ENCODE data around the gene C1QTNF1.

The C1QTNF1 gene

GRCh38 chr17:79036181-79036580 lies 12.2 kb downstream of the C1QTNF1 start:
- H3K4me2 ChIP-seq (ENCODE audit: low read length), result no peak overlapping the region
- no peaks in the 10 kb centered on the region for H3K79me2 ChIP-seq
- H3K36me3 ChIP-seq (ENCODE audit: control insufficient read depth, insufficient read depth, low read length), result no peaks in the 10 kb centered on the region
- H2AFZ ChIP-seq, result no peak overlapping the region
- no peak overlapping the region for H3K4me3 ChIP-seq (ENCODE audit: low read depth, low read length)
- no peak overlapping the region for H3K9ac ChIP-seq
- no peaks in the 10 kb centered on the region for H3K27me3 ChIP-seq (ENCODE audit: control insufficient read depth, insufficient read depth, low read length)
- no peaks in the 10 kb centered on the region for H3K4me1 ChIP-seq
- no peaks in the 10 kb centered on the region for H3K9me3 ChIP-seq (ENCODE audit: control insufficient read depth, low read length)
- no peak for TF ChIP-seq CTCF (IDR thresholded peaks at IDR 0.05)
- H3K27ac ChIP-seq, result no peak overlapping the region

GRCh38 chr17:79036596-79036995 lies 12.6 kb downstream of the C1QTNF1 start:
- Histone ChIP-seq H2AFZ (no peak overlapping the region), H3K4me1 (no peaks in the 10 kb centered on the region), H3K79me2 (no peaks in the 10 kb centered on the region), H3K36me3 (ENCODE audit: control insufficient read depth, insufficient read depth, low read length) (no peaks in the 10 kb centered on the region), H3K4me3 (ENCODE audit: low read depth, low read length) (no peak overlapping the region), H3K27me3 (ENCODE audit: control insufficient read depth, insufficient read depth, low read length) (no peaks in the 10 kb centered on the region), H3K27ac (no peak overlapping the region), H3K4me2 (ENCODE audit: low read length) (no peak overlapping the region), H3K9ac (no peak overlapping the region), H3K9me3 (ENCODE audit: control insufficient read depth, low read length) (no peaks in the 10 kb centered on the region)
- no peak for TF ChIP-seq CTCF (IDR thresholded peaks at IDR 0.05)

GRCh38 chr17:79038545-79039135 lies 14.7 kb downstream of the C1QTNF1 start:
- Histone ChIP-seq H3K36me3 (ENCODE audit: control insufficient read depth, insufficient read depth, low read length) (no peaks in the 10 kb centered on the region), H3K79me2 (no peaks in the 10 kb centered on the region), H3K4me2 (ENCODE audit: low read length) (no peak overlapping the region), H3K27ac (no peak overlapping the region), H3K9ac (no peak overlapping the region), H3K9me3 (ENCODE audit: control insufficient read depth, low read length) (no peaks in the 10 kb centered on the region), H3K4me3 (ENCODE audit: low read depth, low read length) (no peak overlapping the region), H2AFZ (no peak overlapping the region), H3K4me1 (no peaks in the 10 kb centered on the region), H3K27me3 (ENCODE audit: control insufficient read depth, insufficient read depth, low read length) (no peaks in the 10 kb centered on the region)
- no peak for TF ChIP-seq CTCF (IDR thresholded peaks at IDR 0.05)

GRCh38 chr17:79039171-79039570 lies 15.2 kb downstream of the C1QTNF1 start:
- Histone ChIP-seq H2AFZ (no peak overlapping the region), H3K36me3 (ENCODE audit: control insufficient read depth, insufficient read depth, low read length) (no peaks in the 10 kb centered on the region), H3K27ac (no peak overlapping the region), H3K4me3 (ENCODE audit: low read depth, low read length) (no peak overlapping the region), H3K9me3 (ENCODE audit: control insufficient read depth, low read length) (no peaks in the 10 kb centered on the region), H3K79me2 (no peaks in the 10 kb centered on the region), H3K4me2 (ENCODE audit: low read length) (no peak overlapping the region), H3K9ac (no peak overlapping the region), H3K4me1 (no peaks in the 10 kb centered on the region), H3K27me3 (ENCODE audit: control insufficient read depth, insufficient read depth, low read length) (no peaks in the 10 kb centered on the region)
- TF ChIP-seq CTCF (IDR thresholded peaks at IDR 0.05), result no peak

- no peak overlapping the region for H3K4me3 ChIP-seq (ENCODE audit: low read depth, low read length)
- no peaks in the 10 kb centered on the region for H3K27me3 ChIP-seq (ENCODE audit: control insufficient read depth, insufficient read depth, low read length)
- no peaks in the 10 kb centered on the region for H3K4me1 ChIP-seq
- H3K9ac ChIP-seq, result no peak overlapping the region
- TF ChIP-seq CTCF (IDR thresholded peaks at IDR 0.05), result no peak
- no peak overlapping the region for H2AFZ ChIP-seq
- no peak overlapping the region for H3K4me2 ChIP-seq (ENCODE audit: low read length)
- no peaks in the 10 kb centered on the region for H3K9me3 ChIP-seq (ENCODE audit: control insufficient read depth, low read length)
- H3K27ac ChIP-seq, result no peak overlapping the region
- H3K36me3 ChIP-seq (ENCODE audit: control insufficient read depth, insufficient read depth, low read length), result no peaks in the 10 kb centered on the region
- H3K79me2 ChIP-seq, result no peaks in the 10 kb centered on the region
These were observed 15.9 kb downstream of the C1QTNF1 start for GRCh38 chr17:79039886-79040285.

Data from parathyroid adenoma (tissue), 2 donors.